ENCODE data around the gene P3H3. TPM values are rescaled to one million over a fixed set of nuclear protein-coding genes. Genes with fewer than 3 reads are reported as not detected.

The P3H3 gene
- total RNA-seq, 2 donors from 2014 or later = 25.7 to 28.8 TPM

GRCh38 chr12:6854036-6854435 lies 25.8 kb downstream of the P3H3 start:
- no peak for TF ChIP-seq POLR2A (IDR thresholded peaks at IDR 0.05)
- TF ChIP-seq CTCF (IDR thresholded peaks at IDR 0.05) = no peak
- TF ChIP-seq POLR2AphosphoS5 (IDR thresholded peaks at IDR 0.05) = no peak
- Histone ChIP-seq H3K4me1 (replicated peaks) (peaks cover 12% of the 10 kb centered on the region), H3K9me3 (no peaks in the 10 kb centered on the region), H3K4me3 (no peak overlapping the region), H3K36me3 (peaks cover 0 to 11% of the 10 kb centered on the region in 2 donors), H3K27ac (peak overlapping the region in 1 of 2 donors; percentile 66), H3K27me3 (replicated peaks; ENCODE audit: insufficient read depth) (no peaks in the 10 kb centered on the region)
- intact Hi-C loops (cut with DNase I) = no loop called here
- DNase-seq (ENCODE audit: low spot score) = no peak
- 69% methylated on average over 6 of the region's 6 CpGs for WGBS

GRCh38 chr12:6855322-6855721 lies 27.1 kb downstream of the P3H3 start:
- H3K4me1 ChIP-seq (replicated peaks) = peaks cover 12% of the 10 kb centered on the region
- TF ChIP-seq POLR2A (IDR thresholded peaks at IDR 0.05) (no peak), CTCF (IDR thresholded peaks at IDR 0.05) (no peak)
- DNase-seq (ENCODE audit: low spot score) = no peak
- no peaks in the 10 kb centered on the region for H3K27me3 ChIP-seq (replicated peaks; ENCODE audit: insufficient read depth)
- H3K36me3 ChIP-seq = peaks cover 0 to 17% of the 10 kb centered on the region in 2 donors
- no peak overlapping the region for H3K4me3 ChIP-seq
- H3K9me3 ChIP-seq = no peaks in the 10 kb centered on the region
- no peak overlapping the region for H3K27ac ChIP-seq
- 92% methylated on average over 14 of the region's 14 CpGs for WGBS
- intact Hi-C loops (cut with DNase I) = no loop called here

GRCh38 chr12:6858799-6859198 lies 30.6 kb downstream of the P3H3 start:
- intact Hi-C loops (cut with DNase I) = no loop called here
- peaks cover 3% of the 10 kb centered on the region for H3K4me1 ChIP-seq (replicated peaks)
- 98% methylated on average over 2 of the region's 2 CpGs for WGBS
- no peak for DNase-seq (ENCODE audit: low spot score)
- no peaks in the 10 kb centered on the region for H3K9me3 ChIP-seq
- no peak overlapping the region for H3K4me3 ChIP-seq
- no peak overlapping the region for H3K27ac ChIP-seq
- H3K27me3 ChIP-seq (replicated peaks; ENCODE audit: insufficient read depth) = no peaks in the 10 kb centered on the region
- TF ChIP-seq POLR2A (IDR thresholded peaks at IDR 0.05) = no peak
- TF ChIP-seq POLR2AphosphoS5 (IDR thresholded peaks at IDR 0.05) = no peak
- TF ChIP-seq CTCF (IDR thresholded peaks at IDR 0.05) = no peak
- H3K36me3 ChIP-seq = peaks cover 5 to 33% of the 10 kb centered on the region in 2 donors

- peaks cover 8 to 33% of the 10 kb centered on the region in 2 donors for H3K36me3 ChIP-seq
- H3K9me3 ChIP-seq = no peaks in the 10 kb centered on the region
- 96% methylated on average over 9 of the region's 9 CpGs for WGBS
- H3K27ac ChIP-seq = no peak overlapping the region
- no peak overlapping the region for H3K4me3 ChIP-seq
- no peak for DNase-seq (ENCODE audit: low spot score)
- no peaks in the 10 kb centered on the region for H3K4me1 ChIP-seq (replicated peaks)
- intact Hi-C loops (cut with DNase I) = no loop called here
- no peaks in the 10 kb centered on the region for H3K27me3 ChIP-seq (replicated peaks; ENCODE audit: insufficient read depth)
- TF ChIP-seq POLR2AphosphoS5 (IDR thresholded peaks at IDR 0.05) = no peak
- TF ChIP-seq POLR2A (IDR thresholded peaks at IDR 0.05) = no peak
- TF ChIP-seq CTCF (IDR thresholded peaks at IDR 0.05) = no peak
Measured at GRCh38 chr12:6860116-6860515, 31.9 kb downstream of the P3H3 start.

GRCh38 chr12:6860942-6861341 lies 32.7 kb downstream of the P3H3 start:
- no peaks in the 10 kb centered on the region for H3K27me3 ChIP-seq (replicated peaks; ENCODE audit: insufficient read depth)
- intact Hi-C loops (cut with DNase I) = no loop called here
- H3K36me3 ChIP-seq = peaks cover 9 to 33% of the 10 kb centered on the region in 2 donors
- no peak overlapping the region for H3K4me3 ChIP-seq
- 96% methylated on average over 7 of the region's 7 CpGs for WGBS
- H3K4me1 ChIP-seq (replicated peaks) = no peaks in the 10 kb centered on the region
- no peak overlapping the region for H3K27ac ChIP-seq
- no peak for TF ChIP-seq CTCF (IDR thresholded peaks at IDR 0.05)
- TF ChIP-seq POLR2A (IDR thresholded peaks at IDR 0.05) = no peak
- no peak for TF ChIP-seq POLR2AphosphoS5 (IDR thresholded peaks at IDR 0.05)
- H3K9me3 ChIP-seq = no peaks in the 10 kb centered on the region
- DNase-seq (ENCODE audit: low spot score) = no peak
